GM18907 (cell line): Measurements from ENCODE around the gene TMEM150C.
"Not testable (repeated sequence)": the region's sequence is repeated elsewhere in the genome, so short reads cannot be mapped to it uniquely, and the experiment has no call there.

Experiments used
- ATAC-seq: cut with Tn5 transposase; IDR thresholded peaks from one replicate; pipeline ENCODE4 v1.9.1; 2021; ENCODE audit warnings: mild to moderate bottlenecking, moderate library complexity; ENCODE audit not compliant: unreplicated experiment

Gene TMEM150C

DNA sequence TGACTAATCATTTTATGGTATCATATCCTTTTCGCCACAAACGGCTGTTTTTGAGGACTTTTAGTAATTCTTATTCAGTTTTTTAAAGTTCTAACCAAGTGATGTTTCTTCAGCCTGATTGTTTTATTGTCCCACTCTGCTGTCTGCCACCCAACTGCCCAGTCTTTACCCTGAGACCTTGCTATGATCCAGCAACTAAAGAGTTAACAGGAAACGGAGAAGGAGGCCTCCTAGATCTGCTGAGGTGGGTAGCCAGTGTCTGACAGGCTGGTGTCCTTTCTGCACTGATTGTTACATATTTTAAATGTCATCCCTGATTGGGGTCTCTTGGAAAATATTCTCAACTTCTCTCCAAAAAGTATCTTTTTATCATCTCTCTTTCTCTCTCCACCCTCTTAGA is 7.9 kb upstream of the TMEM150C start:
- no peak for ATAC-seq

DNA sequence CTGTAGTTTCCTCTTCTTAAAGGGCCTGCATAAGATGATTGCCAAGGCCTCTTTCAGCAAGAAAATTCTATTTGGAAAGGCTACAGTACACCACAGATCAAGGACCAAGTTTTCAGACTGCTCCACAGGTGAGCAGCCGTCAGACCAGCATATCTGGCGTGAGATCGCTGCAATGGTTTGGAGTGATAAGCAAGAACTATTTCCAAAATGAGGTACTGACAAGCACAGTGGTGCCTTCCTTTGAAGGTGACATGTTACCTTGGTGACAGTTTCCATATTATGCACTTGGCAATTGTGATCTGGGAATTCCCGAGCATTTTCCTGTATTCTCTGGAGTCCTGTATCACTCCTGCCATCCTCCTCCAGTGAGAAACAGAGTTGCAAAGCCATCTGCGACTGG is 7.3 kb upstream of the TMEM150C start:
- ATAC-seq: no peak

DNA sequence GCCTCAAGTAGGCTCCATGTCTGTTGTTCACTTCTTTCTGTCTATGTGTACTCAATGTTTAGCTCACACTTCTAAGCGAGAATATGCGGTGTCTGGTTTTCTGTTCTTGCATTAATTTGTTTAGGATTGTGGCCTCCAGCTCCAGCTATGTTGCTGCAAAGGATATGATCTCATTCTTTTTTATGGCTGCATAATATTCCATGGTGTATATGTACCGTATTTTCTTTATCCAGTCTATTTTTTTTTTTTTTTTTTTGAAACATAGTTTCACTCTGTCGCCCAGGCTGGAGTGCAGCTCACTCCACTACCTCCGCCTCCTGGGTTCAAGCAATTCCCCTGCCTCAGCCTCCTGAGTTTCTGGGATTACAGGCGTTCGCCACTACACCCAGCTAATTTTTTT is 5.7 kb upstream of the TMEM150C start:
- no peak for ATAC-seq

DNA sequence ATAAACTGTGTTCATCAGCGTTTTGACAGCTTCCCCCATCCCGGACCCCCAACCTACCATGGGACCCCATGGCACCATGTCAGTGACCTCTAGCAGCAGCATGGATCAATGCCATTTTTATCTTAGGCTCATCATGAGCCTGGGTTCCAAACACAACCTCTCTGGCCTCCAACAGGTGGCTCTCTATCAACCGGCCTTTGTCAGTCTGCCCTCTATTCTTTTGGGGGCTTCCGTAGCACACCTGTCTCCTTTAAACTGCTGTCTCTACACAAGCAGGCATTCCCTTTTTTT is 721 bp upstream of the TMEM150C start:
- ATAC-seq: no peak

DNA sequence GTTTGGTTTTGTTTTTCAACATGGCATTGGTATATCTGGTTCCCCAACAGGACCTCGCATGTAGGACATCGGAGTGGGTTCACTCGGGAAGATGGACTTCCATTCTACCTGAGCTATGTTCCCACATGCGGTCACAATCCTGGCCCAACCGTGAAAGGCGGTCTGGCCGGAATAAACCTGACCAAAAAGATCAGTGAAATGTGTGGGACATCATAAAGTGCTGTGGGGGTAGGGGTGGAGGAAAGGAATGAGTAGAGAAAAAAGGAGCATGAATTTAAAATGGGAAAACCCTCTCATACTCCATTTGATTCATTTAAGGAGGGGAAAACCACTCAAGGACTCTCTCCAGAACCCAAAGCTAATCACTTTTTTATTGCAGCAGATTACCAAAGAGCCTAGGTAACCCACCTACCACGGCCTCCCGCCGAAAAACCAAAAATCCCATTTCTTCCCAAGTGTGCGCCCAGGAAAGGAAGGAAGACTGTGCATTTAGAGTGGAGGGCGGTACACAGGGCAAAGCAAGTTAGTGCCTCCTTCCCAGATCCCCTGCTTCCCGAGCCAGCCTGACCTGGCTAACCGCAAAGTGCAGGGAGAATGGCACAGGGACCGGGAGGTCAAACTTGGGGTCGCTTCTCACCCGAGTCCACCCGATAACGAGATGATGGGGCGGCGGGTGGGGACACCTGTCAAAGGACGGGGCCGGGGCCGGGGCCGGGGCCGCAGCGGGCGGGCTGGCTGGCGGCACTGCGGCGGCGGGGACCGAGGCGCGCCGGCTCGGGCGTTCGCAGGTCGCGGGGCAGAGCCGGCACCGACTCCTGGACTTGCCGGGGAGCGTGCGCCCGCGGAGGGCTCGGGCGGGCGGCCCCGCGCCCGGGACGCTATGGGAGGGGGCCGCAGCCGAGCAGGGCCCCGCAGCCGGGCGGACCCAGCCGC is 669 bp downstream of the TMEM150C start:
- no peak for ATAC-seq

DNA sequence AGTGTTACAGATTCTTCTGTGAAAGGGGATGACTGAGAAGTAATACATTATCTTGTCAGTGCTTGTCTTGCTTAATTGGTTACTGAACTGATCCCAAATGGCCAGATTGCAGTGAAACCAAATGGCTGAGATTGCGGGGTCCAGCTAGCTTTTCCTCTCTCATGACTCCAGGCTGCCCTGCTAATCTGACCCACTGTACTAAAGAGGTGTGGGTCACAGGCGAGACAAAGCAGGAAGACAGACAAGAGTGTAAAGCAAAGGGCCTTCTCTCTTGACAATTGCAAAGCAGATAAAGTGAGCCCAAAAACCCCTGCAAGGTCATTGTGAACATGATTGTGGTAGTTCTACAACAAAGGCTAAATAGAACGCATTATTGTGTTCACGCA is 2.1 kb downstream of the TMEM150C start:
- no peak for ATAC-seq

- not testable (repeated sequence) for ATAC-seq
These were observed 2.6 kb downstream of the TMEM150C start for GRCh38 chr4:82559090-82559734.

- ATAC-seq: no peak
These were observed 6.5 kb downstream of the TMEM150C start for GRCh38 chr4:82555276-82555675.

GRCh38 chr4:82553020-82553419 is 8.8 kb downstream of the TMEM150C start:
- ATAC-seq: no peak

DNA sequence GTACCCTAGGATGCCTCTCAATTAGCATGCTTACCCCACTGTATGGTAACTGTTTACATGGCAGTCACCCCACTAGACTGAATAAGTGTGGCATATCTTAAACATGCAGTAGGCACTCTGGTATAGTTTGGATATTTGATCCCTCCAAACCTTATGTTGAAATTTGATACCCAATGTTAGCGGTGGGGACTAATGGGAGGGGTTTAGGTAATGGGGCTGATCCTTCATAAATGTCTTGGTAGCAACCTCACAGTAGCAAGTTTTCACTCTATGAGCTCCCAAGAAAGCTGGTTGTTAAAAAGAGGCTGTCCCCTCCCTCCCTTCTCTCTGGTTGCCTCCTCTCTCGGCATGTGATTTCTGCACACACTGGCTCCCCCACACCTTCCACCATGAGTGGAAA is 10.1 kb downstream of the TMEM150C start:
- ATAC-seq: no peak

- ATAC-seq: not testable (repeated sequence)
These were observed 13.9 kb downstream of the TMEM150C start for GRCh38 chr4:82547850-82548249.

- ATAC-seq: no peak
These were observed 18.7 kb downstream of the TMEM150C start for GRCh38 chr4:82543131-82543530.

DNA sequence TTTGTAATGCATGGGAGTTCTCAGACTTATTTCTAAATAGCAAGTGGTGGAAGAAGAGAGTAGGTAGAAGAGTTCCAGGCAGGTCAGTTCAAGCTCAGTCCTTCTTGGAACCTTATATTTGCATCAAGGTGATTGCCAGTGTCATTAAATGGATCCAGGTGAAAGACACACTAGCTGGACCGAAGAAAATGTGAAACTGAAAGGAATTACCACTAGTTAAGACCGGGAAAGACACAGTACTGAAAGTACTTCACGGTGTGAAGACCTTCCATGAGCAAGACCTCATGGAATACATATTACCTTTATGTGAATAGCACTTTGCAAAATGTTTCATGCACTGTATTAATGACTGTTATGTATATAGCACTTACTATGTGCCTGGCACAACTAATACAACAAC is 19.1 kb downstream of the TMEM150C start:
- ATAC-seq: no peak

DNA sequence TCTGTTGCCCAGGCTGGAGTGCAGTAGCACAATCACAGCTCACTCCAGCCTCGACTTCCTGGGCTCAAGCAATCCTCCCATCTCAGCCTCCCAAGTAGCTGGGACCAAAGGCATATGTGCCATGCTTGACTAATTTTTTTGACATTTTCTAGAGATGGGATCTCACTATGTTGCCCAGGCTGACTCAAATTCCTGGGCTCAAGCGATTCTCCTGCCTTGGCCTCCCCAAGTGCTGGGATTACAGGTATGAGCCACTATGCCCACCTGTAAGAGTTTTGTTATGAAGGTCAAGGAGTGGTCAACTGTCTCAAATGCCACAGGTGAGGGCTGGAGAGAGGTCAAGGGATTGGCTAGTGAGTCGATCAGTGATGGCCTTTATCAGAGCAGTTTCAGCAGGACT is 32.5 kb downstream of the TMEM150C start:
- no peak for ATAC-seq

- ATAC-seq: no peak
These were observed 32.9 kb downstream of the TMEM150C start for GRCh38 chr4:82528868-82529267.

GRCh38 chr4:82528074-82528473 is 33.7 kb downstream of the TMEM150C start:
- ATAC-seq: no peak

DNA sequence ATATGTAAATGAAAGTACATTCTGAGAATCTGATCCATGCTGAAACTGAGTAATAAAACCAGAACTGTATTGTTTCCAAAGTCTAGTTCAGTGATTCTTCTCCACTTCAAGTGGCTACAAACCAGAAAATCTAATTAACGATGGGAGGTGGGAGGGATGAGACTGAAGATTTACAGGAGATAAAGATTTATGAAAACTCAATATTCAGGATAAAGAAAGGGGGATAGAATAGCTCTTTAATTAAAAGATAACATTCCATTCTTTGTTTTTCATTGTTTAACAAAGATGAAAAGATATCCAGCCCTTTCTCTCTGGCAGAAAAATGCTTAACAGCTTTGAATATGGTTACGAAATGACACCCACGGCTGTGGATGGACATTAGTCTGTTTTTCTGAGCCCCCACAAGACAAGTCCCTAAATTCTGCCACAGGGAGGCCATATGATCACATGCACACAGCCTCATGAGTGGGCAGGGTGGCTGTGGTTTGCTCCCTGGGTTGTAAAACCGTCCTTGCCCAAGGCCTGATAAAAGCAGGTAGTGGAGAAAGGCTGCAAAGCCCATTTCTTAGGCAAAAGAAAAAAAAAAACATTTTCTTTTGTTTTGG is 36.4 kb downstream of the TMEM150C start:
- ATAC-seq: no peak

DNA sequence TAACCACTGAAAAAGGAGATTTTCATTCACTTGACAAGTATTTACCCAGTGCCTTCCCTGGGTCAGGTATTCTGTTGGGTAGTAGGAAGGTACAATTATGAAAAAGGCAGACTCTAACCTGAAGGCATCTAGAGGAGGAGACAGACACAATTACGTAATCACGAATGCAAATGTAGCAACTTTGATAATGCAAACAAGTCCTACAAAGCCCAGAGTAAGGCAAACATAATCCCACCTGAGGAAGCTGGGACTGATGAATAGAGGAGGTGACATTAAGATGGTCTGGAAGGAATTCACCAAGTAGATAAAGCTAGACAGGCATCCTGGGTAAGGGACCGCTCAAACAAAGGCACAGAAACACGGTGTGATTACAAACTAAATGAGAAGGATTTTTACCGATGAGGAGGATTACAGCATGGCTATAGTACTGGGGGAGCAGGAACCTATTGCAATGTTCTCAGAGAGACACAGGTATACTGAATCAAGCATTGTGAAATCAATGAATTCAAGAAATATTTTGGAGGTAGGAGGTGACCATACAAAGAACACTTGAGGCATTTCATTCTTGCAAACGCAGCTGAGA is 37.1 kb downstream of the TMEM150C start:
- no peak for ATAC-seq

GRCh38 chr4:82523179-82523578 is 38.6 kb downstream of the TMEM150C start:
- no peak for ATAC-seq

- no peak for ATAC-seq
These were observed 39.3 kb downstream of the TMEM150C start for GRCh38 chr4:82522472-82522871.

DNA sequence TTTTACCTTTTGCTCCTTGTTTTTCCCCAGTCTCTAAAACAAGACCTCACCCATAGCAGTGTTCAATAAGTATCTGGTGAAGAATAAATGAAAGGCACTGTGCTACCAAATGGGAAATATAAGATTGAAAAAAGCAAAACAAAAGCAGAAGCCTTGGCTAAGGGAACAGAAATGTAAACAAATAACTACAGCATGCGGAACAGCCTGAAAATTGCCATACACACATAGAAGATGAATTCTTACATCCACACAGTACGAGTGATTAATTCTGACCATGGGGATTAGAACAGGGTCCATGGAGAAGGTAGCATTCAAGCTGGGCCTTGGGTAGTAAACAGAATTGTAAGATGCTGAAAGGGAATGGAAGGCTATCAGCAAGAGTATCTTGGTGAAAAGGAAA is 40.5 kb downstream of the TMEM150C start:
- ATAC-seq: no peak

- no peak for ATAC-seq
These were observed 42.0 kb downstream of the TMEM150C start for GRCh38 chr4:82519776-82520175.
